Progenitor cell of endocrine pancreas (in vitro differentiated cells): ENCODE results near the gene PPP2R3B. TPM values are rescaled to one million over a fixed set of nuclear protein-coding genes. Genes with fewer than 3 reads are reported as not detected.

Experiments used
- DNase-seq: peaks from one replicate; pipeline ENCODE4 v3.0.0; 2021; ENCODE audit warnings: low spot score; ENCODE audit not compliant: unreplicated experiment
- H3K27ac Mint-ChIP-seq: 2 replicates; pipeline ENCODE4 v1.8.0; 2021; ENCODE audit warnings: mild to moderate bottlenecking, moderate library complexity, mixed read lengths
- H3K27me3 Mint-ChIP-seq: 2 replicates; pipeline ENCODE4 v1.8.0; 2021; ENCODE audit warnings: mixed read lengths
- H3K36me3 Mint-ChIP-seq: 2 replicates; pipeline ENCODE4 v1.8.0; 2022; ENCODE audit warnings: mixed read lengths; ENCODE audit not compliant: insufficient read depth
- H3K4me1 Mint-ChIP-seq: 2 replicates; pipeline ENCODE4 v1.8.0; 2021; ENCODE audit warnings: low read depth, mixed read lengths
- H3K4me3 Mint-ChIP-seq: 2 replicates; pipeline ENCODE4 v1.8.0; 2021; ENCODE audit warnings: low read depth, mild to moderate bottlenecking, moderate library complexity, mixed read lengths
- H3K9me3 Mint-ChIP-seq: 2 replicates; pipeline ENCODE4 v1.8.0; 2021; ENCODE audit warnings: low read depth, mixed read lengths
- total RNA-seq: library from RNA; stranded (reverse); gene quantifications from 2 replicates; pipeline ENCODE4 v1.2.1, GENCODE V29; 2021
- TF ChIP-seq, protein P1 (sequence below): fragments of 200-600 bp; sonication (generic); IDR thresholded peaks from one replicate; pipeline ENCODE4 v1.5.0; 2021; ENCODE audit warnings: antibody characterized with exemption, mild to moderate bottlenecking; ENCODE audit not compliant: unreplicated experiment

The PPP2R3B gene
- total RNA-seq, 1 donor from 2014 or later = 72.6 TPM

DNA sequence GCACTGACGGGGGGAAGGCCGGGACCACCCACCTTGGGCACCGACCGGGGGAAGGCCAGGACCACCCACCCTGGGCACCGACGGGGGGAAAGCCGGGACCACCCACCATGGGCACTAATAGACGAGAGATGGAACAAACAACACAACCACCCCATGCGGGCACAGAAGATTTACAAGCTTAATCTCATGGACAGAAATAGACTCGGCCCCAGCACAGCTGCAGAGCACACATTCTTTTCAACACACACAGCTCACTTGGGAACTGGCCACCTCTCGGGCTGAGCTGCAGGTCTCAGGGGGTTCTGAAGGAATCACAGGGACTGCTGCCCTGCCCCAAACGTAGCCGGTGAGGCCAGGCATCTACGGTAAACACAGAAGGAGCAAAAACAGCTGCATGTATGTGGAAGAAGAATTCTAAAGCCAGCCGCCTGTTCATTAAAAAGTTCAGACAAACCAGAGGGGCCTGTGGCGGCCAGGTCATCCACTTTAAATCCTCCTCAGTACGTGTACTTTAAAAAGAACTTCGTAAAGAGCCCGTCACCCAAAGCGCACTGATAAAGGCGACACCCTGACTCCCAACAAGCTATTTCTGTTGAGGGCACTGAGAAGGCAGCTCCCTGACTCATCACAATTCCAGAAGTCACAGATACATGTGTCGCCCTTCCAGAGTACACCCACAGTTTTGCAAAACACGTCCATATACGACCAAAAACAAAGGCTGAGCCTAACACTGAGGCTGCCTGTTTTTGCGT is 17.7 kb downstream of the PPP2R3B start:
- no peak overlapping the region for H3K4me3 Mint-ChIP-seq
- no peaks in the 10 kb centered on the region for H3K9me3 Mint-ChIP-seq
- peaks cover 6% of the 10 kb centered on the region for H3K36me3 Mint-ChIP-seq
- TF ChIP-seq, protein P1, sequence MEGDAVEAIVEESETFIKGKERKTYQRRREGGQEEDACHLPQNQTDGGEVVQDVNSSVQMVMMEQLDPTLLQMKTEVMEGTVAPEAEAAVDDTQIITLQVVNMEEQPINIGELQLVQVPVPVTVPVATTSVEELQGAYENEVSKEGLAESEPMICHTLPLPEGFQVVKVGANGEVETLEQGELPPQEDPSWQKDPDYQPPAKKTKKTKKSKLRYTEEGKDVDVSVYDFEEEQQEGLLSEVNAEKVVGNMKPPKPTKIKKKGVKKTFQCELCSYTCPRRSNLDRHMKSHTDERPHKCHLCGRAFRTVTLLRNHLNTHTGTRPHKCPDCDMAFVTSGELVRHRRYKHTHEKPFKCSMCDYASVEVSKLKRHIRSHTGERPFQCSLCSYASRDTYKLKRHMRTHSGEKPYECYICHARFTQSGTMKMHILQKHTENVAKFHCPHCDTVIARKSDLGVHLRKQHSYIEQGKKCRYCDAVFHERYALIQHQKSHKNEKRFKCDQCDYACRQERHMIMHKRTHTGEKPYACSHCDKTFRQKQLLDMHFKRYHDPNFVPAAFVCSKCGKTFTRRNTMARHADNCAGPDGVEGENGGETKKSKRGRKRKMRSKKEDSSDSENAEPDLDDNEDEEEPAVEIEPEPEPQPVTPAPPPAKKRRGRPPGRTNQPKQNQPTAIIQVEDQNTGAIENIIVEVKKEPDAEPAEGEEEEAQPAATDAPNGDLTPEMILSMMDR = no peak
- H3K27me3 Mint-ChIP-seq = peaks cover 15% of the 10 kb centered on the region
- no peak for DNase-seq
- H3K4me1 Mint-ChIP-seq = peaks cover 7% of the 10 kb centered on the region
- no peak overlapping the region for H3K27ac Mint-ChIP-seq

DNA sequence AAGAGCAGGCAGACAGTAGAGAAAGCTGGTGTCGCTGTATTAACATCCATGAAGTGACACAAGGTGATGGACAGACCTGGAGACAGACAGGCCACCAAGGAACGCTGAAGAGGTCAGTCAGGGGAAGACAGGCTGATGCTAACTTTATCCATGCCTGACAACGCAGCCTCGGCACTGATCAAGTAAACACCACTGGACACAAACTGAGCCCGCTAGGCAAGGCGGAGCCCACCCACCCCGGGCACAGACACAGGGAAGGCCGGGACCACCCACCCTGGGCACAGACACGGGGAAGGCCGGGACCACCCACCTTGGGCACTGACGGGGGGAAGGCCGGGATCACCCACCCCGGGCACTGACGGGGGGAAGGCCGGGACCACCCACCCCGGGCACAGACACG is 18.8 kb downstream of the PPP2R3B start:
- Mint-ChIP-seq H3K27me3 (peaks cover 12% of the 10 kb centered on the region), H3K36me3 (peaks cover 14% of the 10 kb centered on the region), H3K27ac (no peak overlapping the region), H3K4me3 (no peak overlapping the region), H3K9me3 (peaks cover 8% of the 10 kb centered on the region), H3K4me1 (peaks cover 5% of the 10 kb centered on the region)
- TF ChIP-seq, protein P1 = no peak
- no peak for DNase-seq

DNA sequence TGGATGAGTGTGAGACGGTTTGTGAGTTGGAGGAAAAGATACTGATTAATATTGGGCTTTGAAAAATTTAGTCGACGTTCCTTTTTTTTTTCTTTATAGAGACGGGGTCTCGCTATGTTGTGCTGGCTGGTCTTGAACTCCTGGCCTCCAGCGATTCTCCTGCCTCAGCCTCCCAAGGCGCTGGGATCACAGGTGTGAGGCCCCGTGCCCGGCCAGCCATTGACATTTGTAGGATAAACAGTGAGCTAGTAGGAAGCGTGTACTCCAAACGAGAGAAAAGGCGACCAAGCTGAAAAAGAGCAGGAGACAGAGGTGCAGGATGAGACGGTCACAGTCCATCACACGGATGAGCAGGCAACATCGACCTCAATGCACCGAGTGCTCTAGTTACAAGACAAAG is 19.4 kb downstream of the PPP2R3B start:
- peaks cover 14% of the 10 kb centered on the region for H3K36me3 Mint-ChIP-seq
- no peak overlapping the region for H3K27ac Mint-ChIP-seq
- H3K27me3 Mint-ChIP-seq = peaks cover 9% of the 10 kb centered on the region
- no peak for DNase-seq
- TF ChIP-seq, protein P1 = no peak
- H3K4me3 Mint-ChIP-seq = no peak overlapping the region
- peaks cover 9% of the 10 kb centered on the region for H3K9me3 Mint-ChIP-seq
- peaks cover 3% of the 10 kb centered on the region for H3K4me1 Mint-ChIP-seq

GRCh38 chrX:363621-364375 is 22.9 kb downstream of the PPP2R3B start:
- Mint-ChIP-seq H3K36me3 (peaks cover 38% of the 10 kb centered on the region), H3K27me3 (no peaks in the 10 kb centered on the region), H3K4me1 (peaks cover 1% of the 10 kb centered on the region), H3K27ac (no peak overlapping the region), H3K9me3 (peaks cover 15% of the 10 kb centered on the region), H3K4me3 (no peak overlapping the region)
- no peak for DNase-seq
- TF ChIP-seq, protein P1 = no peak

GRCh38 chrX:362937-363620 is 23.6 kb downstream of the PPP2R3B start:
- H3K27me3 Mint-ChIP-seq = no peaks in the 10 kb centered on the region
- no peak overlapping the region for H3K27ac Mint-ChIP-seq
- DNase-seq = no peak
- TF ChIP-seq, protein P1 = no peak
- peaks cover 42% of the 10 kb centered on the region for H3K36me3 Mint-ChIP-seq
- H3K4me1 Mint-ChIP-seq = peaks cover 1% of the 10 kb centered on the region
- no peak overlapping the region for H3K4me3 Mint-ChIP-seq
- H3K9me3 Mint-ChIP-seq = peaks cover 15% of the 10 kb centered on the region
